MM.1S (cell line): ENCODE results near the gene AMOTL2.

Experiments
- DNase-seq: peaks from one replicate; pipeline ENCODE4 v3.0.0-alpha.2; 2015
- H2AFZ ChIP-seq: fragments of 300-600 bp; sonication (generic); 2 replicates; pipeline ENCODE4 v1.6.0; 2016; ENCODE audit warnings: antibody characterized with exemption, low read length
- H3F3A ChIP-seq: fragments of 300-600 bp; sonication (generic); 2 replicates; pipeline ENCODE4 v1.6.1; 2016; ENCODE audit warnings: mild to moderate bottlenecking, antibody characterized with exemption, low read length, moderate library complexity, mixed read lengths; ENCODE audit not compliant: insufficient read depth
- H3K27ac ChIP-seq: fragments of 300-600 bp; sonication (generic); 2 replicates; pipeline ENCODE4 v1.5.1; 2016; ENCODE audit warnings: mild to moderate bottlenecking, low read length
- H3K27me3 ChIP-seq: fragments of 300-600 bp; sonication (generic); replicated peaks from 2 replicates; pipeline ENCODE4 v1.6.0; 2016; ENCODE audit warnings: low read length; ENCODE audit not compliant: insufficient read depth
- H3K36me3 ChIP-seq: fragments of 300-600 bp; sonication (generic); replicated peaks from 2 replicates; pipeline ENCODE4 v1.6.1; 2016; ENCODE audit warnings: mild to moderate bottlenecking, low read length, mixed read lengths; ENCODE audit not compliant: insufficient read depth
- H3K4me1 ChIP-seq: fragments of 300-600 bp; sonication (generic); 2 replicates; pipeline ENCODE4 v1.6.1; 2016; ENCODE audit warnings: low read length, mixed read lengths
- H3K4me2 ChIP-seq: fragments of 300-600 bp; sonication (generic); 2 replicates; pipeline ENCODE4 v1.6.0; 2016; ENCODE audit warnings: low read depth, low read length
- H3K4me3 ChIP-seq: fragments of 300-600 bp; sonication (generic); 2 replicates; pipeline ENCODE4 v1.5.1; 2016; ENCODE audit warnings: low read length, mixed read lengths
- H3K79me2 ChIP-seq: fragments of 300-600 bp; sonication (generic); 2 replicates; pipeline ENCODE4 v1.6.1; 2016; ENCODE audit warnings: mixed run types, low read length, mixed read lengths
- H3K9ac ChIP-seq: fragments of 300-600 bp; sonication (generic); 2 replicates; pipeline ENCODE4 v1.6.1; 2016; ENCODE audit warnings: low read length, mixed read lengths
- H3K9me2 ChIP-seq: fragments of 300-600 bp; sonication (generic); replicated peaks from 2 replicates; pipeline ENCODE4 v1.6.1; 2016; ENCODE audit warnings: mild to moderate bottlenecking, low read length, mixed read lengths; ENCODE audit not compliant: insufficient read depth
- H3K9me3 ChIP-seq: fragments of 300-600 bp; sonication (generic); replicated peaks from 2 replicates; pipeline ENCODE4 v1.6.1; 2016; ENCODE audit warnings: mild to moderate bottlenecking, low read length, mixed read lengths; ENCODE audit not compliant: insufficient read depth
- H4K20me1 ChIP-seq: fragments of 300-600 bp; sonication (generic); 2 replicates; pipeline ENCODE4 v1.6.1; 2016; ENCODE audit warnings: mild to moderate bottlenecking, low read length, moderate library complexity, mixed read lengths; ENCODE audit not compliant: insufficient read depth
- EZH2 ChIP-seq: fragments of 300-600 bp; sonication (generic); optimal IDR thresholded peaks from 2 replicates; pipeline ENCODE3; 2017; ENCODE audit warnings: low read depth, mild to moderate bottlenecking, antibody characterized with exemption, low read length, mixed read lengths
- EZH2phosphoT487 ChIP-seq: fragments of 300-600 bp; sonication (generic); IDR thresholded peaks from 2 replicates; pipeline ENCODE4 v1.6.1; 2018; ENCODE audit warnings: antibody characterized with exemption, low read length
- TF ChIP-seq, protein P1 (sequence below): fragments of 300-600 bp; sonication (generic); IDR thresholded peaks from 2 replicates; pipeline ENCODE4 v1.5.1; 2016; ENCODE audit warnings: antibody characterized with exemption, low read length, mixed read lengths

Gene AMOTL2

DNA sequence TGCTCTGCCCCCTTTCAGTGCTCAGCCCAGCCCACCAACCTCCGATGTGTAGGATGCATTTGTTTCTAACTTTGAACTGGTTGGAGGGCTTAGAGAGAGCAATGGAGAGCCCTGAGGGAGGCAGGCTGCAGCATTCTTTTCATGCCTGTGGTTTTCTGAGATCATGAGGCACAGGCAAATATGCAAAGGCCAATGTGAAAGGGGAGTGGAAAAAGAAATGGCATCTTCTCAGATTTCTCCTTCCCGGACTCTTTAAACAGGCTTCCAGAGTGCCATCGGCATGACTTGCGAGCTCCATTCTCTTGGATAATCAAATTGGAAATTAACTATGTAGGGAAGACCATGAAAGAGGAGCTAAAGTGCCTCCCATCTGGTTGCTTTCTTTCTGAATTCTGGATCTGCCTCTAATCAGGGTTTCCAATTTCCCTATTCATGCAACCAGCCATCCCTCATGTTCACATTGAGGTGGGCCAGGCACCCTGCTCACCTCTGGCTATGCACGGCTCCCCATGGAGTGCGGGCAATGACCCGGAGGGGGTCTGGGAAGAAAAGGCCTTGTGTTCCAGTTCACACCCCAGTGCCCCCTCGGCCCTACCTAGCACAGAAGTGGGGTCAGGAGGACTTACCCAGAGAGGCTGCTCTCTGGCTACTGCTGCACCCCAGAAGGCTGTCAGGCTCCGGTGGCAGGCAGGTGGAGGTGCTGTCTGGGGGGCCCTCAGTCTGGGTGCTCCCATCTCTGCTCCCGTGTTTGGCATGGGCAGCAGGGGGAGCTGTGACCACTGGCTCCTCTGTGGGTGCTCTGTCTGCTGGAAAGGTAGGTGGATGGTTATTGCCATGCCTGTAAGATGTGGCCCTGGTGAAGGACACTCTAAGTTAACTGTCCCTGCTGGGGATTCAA lies 16.1 kb downstream of the AMOTL2 start:
- Histone ChIP-seq H3K9me2 (no peaks in the 10 kb centered on the region), H3K4me3 (no peak overlapping the region), H3K36me3 (no peaks in the 10 kb centered on the region), H3K9ac (no peak overlapping the region), H3K9me3 (no peaks in the 10 kb centered on the region), H3F3A (no peaks in the 10 kb centered on the region), H2AFZ (no peak overlapping the region), H3K27me3 (0 out of 2 replicates have a peak, but pooled peaks cover 4% of the 10 kb centered on the region), H3K4me2 (peak overlapping the region; percentile 20; the same call in 1 of the 2 replicates), H4K20me1 (no peaks in the 10 kb centered on the region), H3K27ac (no peak overlapping the region), H3K4me1 (peaks cover 24% of the 10 kb centered on the region), H3K79me2 (no peaks in the 10 kb centered on the region)
- TF ChIP-seq, protein P1, sequence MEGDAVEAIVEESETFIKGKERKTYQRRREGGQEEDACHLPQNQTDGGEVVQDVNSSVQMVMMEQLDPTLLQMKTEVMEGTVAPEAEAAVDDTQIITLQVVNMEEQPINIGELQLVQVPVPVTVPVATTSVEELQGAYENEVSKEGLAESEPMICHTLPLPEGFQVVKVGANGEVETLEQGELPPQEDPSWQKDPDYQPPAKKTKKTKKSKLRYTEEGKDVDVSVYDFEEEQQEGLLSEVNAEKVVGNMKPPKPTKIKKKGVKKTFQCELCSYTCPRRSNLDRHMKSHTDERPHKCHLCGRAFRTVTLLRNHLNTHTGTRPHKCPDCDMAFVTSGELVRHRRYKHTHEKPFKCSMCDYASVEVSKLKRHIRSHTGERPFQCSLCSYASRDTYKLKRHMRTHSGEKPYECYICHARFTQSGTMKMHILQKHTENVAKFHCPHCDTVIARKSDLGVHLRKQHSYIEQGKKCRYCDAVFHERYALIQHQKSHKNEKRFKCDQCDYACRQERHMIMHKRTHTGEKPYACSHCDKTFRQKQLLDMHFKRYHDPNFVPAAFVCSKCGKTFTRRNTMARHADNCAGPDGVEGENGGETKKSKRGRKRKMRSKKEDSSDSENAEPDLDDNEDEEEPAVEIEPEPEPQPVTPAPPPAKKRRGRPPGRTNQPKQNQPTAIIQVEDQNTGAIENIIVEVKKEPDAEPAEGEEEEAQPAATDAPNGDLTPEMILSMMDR: peak; percentile 51
- no peak for TF ChIP-seq EZH2phosphoT487
- DNase-seq: peak; percentile 54

- Histone ChIP-seq H3K36me3 (no peaks in the 10 kb centered on the region), H3K9ac (no peak overlapping the region), H3K9me3 (no peaks in the 10 kb centered on the region), H3K9me2 (no peaks in the 10 kb centered on the region), H3K4me1 (peaks cover 24% of the 10 kb centered on the region), H3K79me2 (no peaks in the 10 kb centered on the region), H3K4me2 (peak overlapping the region; percentile 20; the same call in 1 of the 2 replicates), H3F3A (no peaks in the 10 kb centered on the region), H3K27ac (no peak overlapping the region), H3K4me3 (no peak overlapping the region), H2AFZ (no peak overlapping the region), H3K27me3 (0 out of 2 replicates have a peak, but pooled peaks cover 4% of the 10 kb centered on the region), H4K20me1 (no peaks in the 10 kb centered on the region)
- TF ChIP-seq, protein P1: no peak
- TF ChIP-seq EZH2 (no peak), EZH2phosphoT487 (no peak)
- no peak for DNase-seq
Measured at GRCh38 chr3:134357261-134357913, 16.9 kb downstream of the AMOTL2 start.

- no peaks in the 10 kb centered on the region for H3K9me2 ChIP-seq
- no peak overlapping the region for H3K9ac ChIP-seq
- H3F3A ChIP-seq: no peaks in the 10 kb centered on the region
- H3K36me3 ChIP-seq: no peaks in the 10 kb centered on the region
- TF ChIP-seq EZH2 (no peak), EZH2phosphoT487 (no peak)
- TF ChIP-seq, protein P1: no peak
- H4K20me1 ChIP-seq: no peaks in the 10 kb centered on the region
- H2AFZ ChIP-seq: no peak overlapping the region
- H3K79me2 ChIP-seq: no peaks in the 10 kb centered on the region
- no peak overlapping the region for H3K4me3 ChIP-seq
- H3K4me1 ChIP-seq: peaks cover 24% of the 10 kb centered on the region
- H3K27ac ChIP-seq: no peak overlapping the region
- no peak overlapping the region for H3K4me2 ChIP-seq
- H3K27me3 ChIP-seq: 0 out of 2 replicates have a peak, but pooled peaks cover 4% of the 10 kb centered on the region
- no peaks in the 10 kb centered on the region for H3K9me3 ChIP-seq
- DNase-seq: no peak
Measured at GRCh38 chr3:134356411-134357040, 17.7 kb downstream of the AMOTL2 start.
